ENCODE measurements around the gene CIC. TPM values are rescaled to one million over a fixed set of nuclear protein-coding genes. Genes with fewer than 3 reads are reported as not detected.

Gene CIC
- total RNA-seq, 1 donor from 2014 or later, result 96.5 TPM

- H3K27ac Mint-ChIP-seq, result no peak overlapping the region
- H3K4me3 Mint-ChIP-seq, result no peak overlapping the region
- peaks cover 21% of the 10 kb centered on the region for H3K27me3 Mint-ChIP-seq
- CTCF ChIA-PET, result no interaction called here
- no peak for DNase-seq
- TF ChIP-seq CTCF (IDR thresholded peaks at IDR 0.05), result no peak
- POLR2A ChIA-PET, result interaction anchor here (0.6 kb wide), 1 partner anchor 40 kb away, joined by 4 read pairs; no protein-coding TSS in a partner anchor
- intact Hi-C loops (cut with micrococcal nuclease), result no loop called here
- H3K36me3 Mint-ChIP-seq (ENCODE audit: low read depth), result no peaks in the 10 kb centered on the region
- no peaks in the 10 kb centered on the region for H3K9me3 Mint-ChIP-seq
- H3K4me1 Mint-ChIP-seq, result peaks cover 18% of the 10 kb centered on the region
- ATAC-seq (ENCODE audit: low read depth), result no peak
Measured at GRCh38 chr19:42317535-42317934, 48.5 kb downstream of the CIC start.

DNA sequence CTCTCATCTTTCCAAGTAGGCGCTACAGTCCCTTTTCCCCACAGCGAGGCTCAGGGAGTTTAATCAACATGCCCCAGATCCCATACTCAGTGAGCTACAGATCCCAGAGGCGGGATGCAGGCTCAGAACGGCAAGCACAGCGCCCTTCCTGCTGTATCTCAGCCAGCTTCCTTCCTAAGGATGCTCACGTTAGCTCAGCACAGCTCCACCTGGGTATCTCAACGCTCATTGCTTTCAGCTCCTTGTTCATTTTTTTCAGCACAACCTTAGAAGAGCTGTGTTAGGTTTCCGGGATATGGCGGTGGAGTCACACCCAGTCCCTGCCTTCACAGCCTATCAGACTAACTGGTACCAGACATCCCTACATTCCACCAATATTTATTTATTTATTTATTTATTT, 53.3 kb downstream of the CIC start:
- H3K27me3 Mint-ChIP-seq, result peaks cover 7% of the 10 kb centered on the region
- intact Hi-C loops (cut with micrococcal nuclease), result no loop called here

DNA sequence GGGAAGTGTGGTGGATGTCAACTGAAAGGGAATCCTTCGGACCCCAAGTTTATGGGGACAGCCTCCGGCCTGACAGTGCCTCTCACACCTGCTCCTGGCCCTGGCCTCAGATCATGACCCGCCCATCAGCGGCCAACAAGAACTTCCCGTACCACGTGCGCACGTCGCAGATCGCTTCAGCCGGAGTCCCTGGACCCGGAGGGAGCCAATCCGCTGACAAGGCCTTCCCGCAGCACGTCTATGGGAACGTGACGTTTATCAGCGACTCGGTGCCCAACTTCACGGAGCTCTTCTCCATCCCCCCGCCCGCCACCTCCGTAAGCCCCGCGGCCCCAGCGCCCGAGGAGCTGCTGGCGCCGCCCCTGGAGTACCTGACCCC, 54.4 kb downstream of the CIC start:
- Mint-ChIP-seq H3K9me3 (no peaks in the 10 kb centered on the region), H3K36me3 (ENCODE audit: low read depth) (peaks cover 2% of the 10 kb centered on the region), H3K4me1 (peaks cover 21% of the 10 kb centered on the region), H3K27ac (no peak overlapping the region), H3K27me3 (peaks cover 7% of the 10 kb centered on the region), H3K4me3 (peak overlapping the region; percentile 52)
- intact Hi-C loops (cut with micrococcal nuclease), result no loop called here
- ATAC-seq (ENCODE audit: low read depth), result no peak
- ChIA-PET POLR2A (interaction anchor here (0.9 to 2.1 kb wide), 3 partner anchors 73 to 247 kb away, joined by 3 to 4 read pairs (median 3); partner anchors contain the start of genes GSK3A and ZNF574), CTCF (interaction anchor here (1.0 to 2.0 kb wide), 2 partner anchors 18 to 191 kb away, joined by 3 to 4 read pairs; partner anchors contain the start of gene POU2F2)
- no peak for TF ChIP-seq CTCF (IDR thresholded peaks at IDR 0.05)
- no peak for DNase-seq

More for the DNA sequence above, 53.3 kb downstream of the CIC start:
- DNase-seq, result no peak
- ATAC-seq (ENCODE audit: low read depth), result no peak
- ChIA-PET POLR2A (interaction anchor here (0.6 to 1.2 kb wide), 2 partner anchors 27 to 246 kb away, joined by 3 to 4 read pairs; partner anchors contain the start of gene ZNF574), CTCF (interaction anchor here (0.8 to 2.0 kb wide), 2 partner anchors 17 to 19 kb away, joined by 3 to 4 read pairs; no protein-coding TSS in a partner anchor)
- H3K36me3 Mint-ChIP-seq (ENCODE audit: low read depth), result peaks cover 2% of the 10 kb centered on the region
- H3K4me3 Mint-ChIP-seq, result no peak overlapping the region
- no peak overlapping the region for H3K27ac Mint-ChIP-seq
- no peak for TF ChIP-seq CTCF (IDR thresholded peaks at IDR 0.05)
- H3K9me3 Mint-ChIP-seq, result no peaks in the 10 kb centered on the region
- peaks cover 19% of the 10 kb centered on the region for H3K4me1 Mint-ChIP-seq

- no peaks in the 10 kb centered on the region for H3K9me3 Mint-ChIP-seq
- no peak for ATAC-seq (ENCODE audit: low read depth)
- H3K27me3 Mint-ChIP-seq, result peaks cover 7% of the 10 kb centered on the region
- CTCF ChIA-PET, result interaction anchor here (1.0 to 2.0 kb wide), 2 partner anchors 18 to 191 kb away, joined by 3 to 4 read pairs; partner anchors contain the start of gene POU2F2
- no peak for TF ChIP-seq CTCF (IDR thresholded peaks at IDR 0.05)
- H3K27ac Mint-ChIP-seq, result no peak overlapping the region
- peak; percentile 40 for DNase-seq
- intact Hi-C loops (cut with micrococcal nuclease), result loop anchor here (2.0 kb wide), 1 partner anchor 365 kb away; the partner anchor contains the start of gene RABAC1
- H3K36me3 Mint-ChIP-seq (ENCODE audit: low read depth), result peaks cover 2% of the 10 kb centered on the region
- POLR2A ChIA-PET, result interaction anchor here (2.1 kb wide), 1 partner anchor 81 kb away, joined by 4 read pairs; the partner anchor contains the start of gene GSK3A
- H3K4me3 Mint-ChIP-seq, result peak overlapping the region; percentile 32
- H3K4me1 Mint-ChIP-seq, result peaks cover 21% of the 10 kb centered on the region
Measured at GRCh38 chr19:42323852-42324654, 55.0 kb downstream of the CIC start.

Measured in activated B cell treated with CpG ODN at 0.5 μM for 24 hours (primary cell).